SK-N-SH (cell line): ENCODE measurements around the gene ELAC2. TPM values are rescaled to one million over a fixed set of nuclear protein-coding genes. Genes with fewer than 3 reads are reported as not detected.

Source experiments
- CTCF ChIA-PET: fragments of 300-600, 350-600 bp; formaldehyde crosslinking; extraction: SDS; loops from one replicate; lab custom pipeline; 2021; lab: Yijun Ruan, JAX
- POLR2A ChIA-PET: fragments of 350-600 bp; sonication (Branson Sonifier 250); formaldehyde crosslinking; extraction: SDS; loops from one replicate; lab custom pipeline; 2020; ENCODE audit warnings: antibody characterized with exemption, inconsistent platforms; lab: Yijun Ruan, JAX
- DNase-seq: peaks from one replicate; pipeline ENCODE4 v3.0.0; 2012
- H2AFZ ChIP-seq: fragments of 200-600 bp; sonication (generic); 2 replicates; pipeline ENCODE4 v1.8.1; 2016; ENCODE audit warnings: antibody characterized with exemption, mild to moderate bottlenecking, low read depth
- H3F3A ChIP-seq: fragments of 200-600 bp; sonication (generic); replicated peaks from 2 replicates; pipeline ENCODE3; 2016; ENCODE audit warnings: antibody characterized with exemption, mild to moderate bottlenecking; ENCODE audit not compliant: insufficient read depth
- H3K27ac ChIP-seq, 2 experiments: fragments of 200-500 bp in 1 of 2; fragments of 200-600 bp in 1 of 2; sonication (Bioruptor generic) in 1 of 2; sonication (generic), shearing (Covaris generic) in 1 of 2; 2 replicates each; pipeline versions ENCODE4 v1.5.1 to v1.6.1; 2014 to 2016; ENCODE audit warnings: low read depth in 2 of 2, inconsistent platforms in 1 of 2, low read length in 1 of 2, mild to moderate bottlenecking in 1 of 2, mixed read lengths in 1 of 2
- H3K27me3 ChIP-seq: fragments of 200-600 bp; sonication (generic), shearing (Covaris generic); 2 replicates; pipeline ENCODE4 v1.6.1; 2016; ENCODE audit warnings: mixed run types; ENCODE audit not compliant: insufficient read depth
- H3K36me3 ChIP-seq, 2 experiments: fragments of 200-500 bp in 1 of 2; fragments of 200-600 bp in 1 of 2; sonication (Bioruptor generic) in 1 of 2; sonication (generic) in 1 of 2; replicated peaks in 1 of 2; 2 replicates each; pipeline versions ENCODE3 to v1.5.1; 2014 to 2016; ENCODE audit warnings: low read length in 1 of 2, mild to moderate bottlenecking in 1 of 2; ENCODE audit not compliant: insufficient read depth in 2 of 2, control insufficient read depth in 1 of 2
- H3K4me1 ChIP-seq, 2 experiments: fragments of 200-500 bp in 1 of 2; fragments of 200-600 bp in 1 of 2; sonication (Bioruptor generic) in 1 of 2; sonication (generic), shearing (Covaris generic) in 1 of 2; 2 replicates each; pipeline versions ENCODE4 v1.5.1 to v1.6.1; 2014 to 2016; ENCODE audit warnings: low read depth in 1 of 2, low read length in 1 of 2, mixed run types in 1 of 2; ENCODE audit not compliant: insufficient read depth in 2 of 2, control insufficient read depth in 1 of 2
- H3K4me2 ChIP-seq: fragments of 200-600 bp; sonication (generic), shearing (Covaris generic); 2 replicates; pipeline ENCODE4 v1.6.1; 2017; ENCODE audit warnings: mixed run types
- H3K4me3 ChIP-seq, 2 experiments: fragments of 200-500 bp in 1 of 2; fragments of 200-600 bp in 1 of 2; sonication (Bioruptor generic) in 1 of 2; sonication (generic), shearing (Covaris generic) in 1 of 2; 2 replicates each; pipeline versions ENCODE4 v1.5.1 to v1.8.1; 2014 to 2016; ENCODE audit warnings: low read depth in 2 of 2, inconsistent platforms in 1 of 2, low read length in 1 of 2, mild to moderate bottlenecking in 1 of 2, mixed read lengths in 1 of 2, moderate library complexity in 1 of 2
- H3K79me2 ChIP-seq: fragments of 200-600 bp; sonication (generic); 2 replicates; pipeline ENCODE4 v1.8.1; 2017; ENCODE audit warnings: mild to moderate bottlenecking; ENCODE audit not compliant: insufficient read depth
- H3K9ac ChIP-seq: fragments of 200-600 bp; sonication (generic); 2 replicates; pipeline ENCODE4 v1.6.1; 2017; ENCODE audit warnings: mixed run types
- H3K9me2 ChIP-seq: fragments of 200-600 bp; sonication (generic); 2 replicates; pipeline ENCODE4 v1.6.1; 2017; ENCODE audit warnings: mixed run types
- H3K9me3 ChIP-seq: fragments of 200-600 bp; sonication (generic); 2 replicates; pipeline ENCODE4 v1.6.1; 2017; ENCODE audit warnings: mixed run types, mild to moderate bottlenecking, moderate library complexity
- H4K20me1 ChIP-seq: fragments of 200-600 bp; sonication (generic); 2 replicates; pipeline ENCODE4 v1.6.1; 2017; ENCODE audit warnings: mild to moderate bottlenecking, mixed run types; ENCODE audit not compliant: insufficient read depth
- CHD2 ChIP-seq: fragments of 150-350 bp; IDR thresholded peaks from 2 replicates; pipeline ENCODE4 v1.6.1; 2018; ENCODE audit warnings: low read length; ENCODE audit not compliant: partially characterized antibody
- ELF1 ChIP-seq: IDR thresholded peaks from 2 replicates; pipeline ENCODE4 v1.4.0; 2012
- EZH2phosphoT487 ChIP-seq: fragments of 200-600 bp; sonication (generic); IDR thresholded peaks from 2 replicates; pipeline ENCODE4 v1.6.1; 2017; ENCODE audit warnings: low read depth, mixed run types, mild to moderate bottlenecking, antibody characterized with exemption, moderate library complexity, borderline replicate concordance
- FOSL2 ChIP-seq: IDR thresholded peaks from 2 replicates; pipeline ENCODE4 v1.4.0; 2012; ENCODE audit warnings: low read depth, mild to moderate bottlenecking, moderate library complexity, borderline replicate concordance
- FOXJ3 ChIP-seq: sonication (generic); formaldehyde crosslinking; IDR thresholded peaks from 2 replicates; pipeline ENCODE4 v1.5.1; 2020; ENCODE audit warnings: mild to moderate bottlenecking, missing genetic modification reagents
- FOXM1 ChIP-seq: IDR thresholded peaks from 2 replicates; pipeline ENCODE4 v1.4.0; 2012; ENCODE audit warnings: low read depth, mild to moderate bottlenecking
- GABPA ChIP-seq: IDR thresholded peaks from 2 replicates; pipeline ENCODE4 v1.4.0; 2012; ENCODE audit warnings: low read depth, mild to moderate bottlenecking
- GATA2 ChIP-seq: sonication (generic); formaldehyde crosslinking; IDR thresholded peaks from 2 replicates; pipeline ENCODE4 v1.5.0; 2020; ENCODE audit warnings: mild to moderate bottlenecking, missing genetic modification reagents
- MEF2A ChIP-seq: IDR thresholded peaks from 2 replicates; pipeline ENCODE4 v1.4.0; 2012; ENCODE audit warnings: low read depth, borderline replicate concordance
- MXI1 ChIP-seq: IDR thresholded peaks from 2 replicates; pipeline ENCODE4 v1.6.1; 2012; ENCODE audit warnings: mild to moderate bottlenecking, low read depth, low read length, improper control_type of control experiment
- POLR2AphosphoS5 ChIP-seq: IDR thresholded peaks from 2 replicates; pipeline ENCODE4 v1.6.1; 2012; ENCODE audit warnings: low read depth, low read length
- RAD21 ChIP-seq: IDR thresholded peaks from 2 replicates; pipeline ENCODE4 v1.6.1; 2012; ENCODE audit warnings: mild to moderate bottlenecking, low read length
- RCOR1 ChIP-seq: fragments of 150-350 bp; IDR thresholded peaks from 2 replicates; pipeline ENCODE4 v1.6.1; 2017; ENCODE audit warnings: antibody characterized with exemption, low read length
- REST ChIP-seq: IDR thresholded peaks from 2 replicates; pipeline ENCODE4 v1.6.1; 2012; ENCODE audit warnings: mild to moderate bottlenecking, low read depth, low read length, moderate library complexity
- RXRA ChIP-seq: IDR thresholded peaks from 2 replicates; pipeline ENCODE4 v1.4.0; 2012; ENCODE audit warnings: low read depth, mild to moderate bottlenecking, borderline replicate concordance
- TAF1 ChIP-seq: IDR thresholded peaks from 2 replicates; pipeline ENCODE4 v1.6.1; 2012; ENCODE audit warnings: low read depth, mild to moderate bottlenecking, low read length, moderate library complexity, borderline replicate concordance
- TCF12 ChIP-seq: IDR thresholded peaks from 2 replicates; pipeline ENCODE4 v1.4.0; 2012
- TEAD4 ChIP-seq: IDR thresholded peaks from 2 replicates; pipeline ENCODE4 v1.4.0; 2012; ENCODE audit warnings: mild to moderate bottlenecking, borderline replicate concordance; ENCODE audit not compliant: insufficient read depth
- YY1 ChIP-seq: IDR thresholded peaks from 2 replicates; pipeline ENCODE4 v1.4.0; 2012; ENCODE audit warnings: low read depth, mild to moderate bottlenecking
- WGBS: methylation state at CpG from one replicate; pipeline ENCODE4 v1.1.6; 2017; ENCODE audit warnings: low lambda C conversion rate; 5-methylcytosine and 5-hydroxymethylcytosine counted together
- polyA plus RNA-seq, 3 experiments: library from polyadenylated mRNA; depleted of rRNA; stranded (reverse); fragments of >200 nt; gene quantifications; 2 replicates each; pipeline ENCODE4 v1.2.3, GENCODE V29; 2012
- TF ChIP-seq, protein P1 (sequence below): fragments of 200-600 bp; sonication (generic); IDR thresholded peaks from 2 replicates; pipeline ENCODE4 v1.6.1; 2017; ENCODE audit warnings: antibody characterized with exemption, mild to moderate bottlenecking, moderate library complexity
- TF ChIP-seq, protein P2 (sequence below): IDR thresholded peaks from 2 replicates; pipeline ENCODE4; 2012

ELAC2 gene
- polyA plus RNA-seq, 1 of the 3 experiments (the other 2 are of a cell fraction), result 77.6 TPM

- H4K20me1 ChIP-seq, result no peaks in the 10 kb centered on the region
- H3K4me2 ChIP-seq, result no peak overlapping the region
- CTCF ChIA-PET, result interaction anchor here (1.0 to 6.4 kb wide), 2 partner anchors 17 to 31 kb away, joined by 3 to 37 read pairs; partner anchors contain the start of gene ELAC2
- no peak overlapping the region for H3K4me3 ChIP-seq
- DNase-seq, result peak; percentile 42
- H3K4me1 ChIP-seq, result peaks cover 0 to 10% of the 10 kb centered on the region in 2 experiments; a peak in 1 of 4 replicates
- peaks cover 0 to 15% of the 10 kb centered on the region in 2 experiments for H3K36me3 ChIP-seq
- H3K9me3 ChIP-seq, result no peaks in the 10 kb centered on the region
- WGBS, result 28% methylated on average over 12 of the region's 12 CpGs
- H2AFZ ChIP-seq, result no peak overlapping the region
- peaks cover 3% of the 10 kb centered on the region; the same call in 1 of the 2 replicates for H3K27me3 ChIP-seq
- no peaks in the 10 kb centered on the region for H3F3A ChIP-seq
- H3K27ac ChIP-seq, result no peak overlapping the region
- H3K9me2 ChIP-seq, result no peaks in the 10 kb centered on the region
- no peak overlapping the region for H3K9ac ChIP-seq
- POLR2A ChIA-PET, result interaction anchor here (0.6 to 1.6 kb wide), 3 partner anchors 11 to 385 kb away, joined by 3 to 6 read pairs (median 4); no protein-coding TSS in a partner anchor
- no peaks in the 10 kb centered on the region for H3K79me2 ChIP-seq
- no peak for TF ChIP-seq FOSL2
- TF ChIP-seq YY1, result no peak
- no peak for TF ChIP-seq MEF2A
- TF ChIP-seq ELF1, result no peak
- no peak for TF ChIP-seq FOXJ3 (CRISPR knock-in tag)
- no peak for TF ChIP-seq CHD2
- TF ChIP-seq, protein P1, sequence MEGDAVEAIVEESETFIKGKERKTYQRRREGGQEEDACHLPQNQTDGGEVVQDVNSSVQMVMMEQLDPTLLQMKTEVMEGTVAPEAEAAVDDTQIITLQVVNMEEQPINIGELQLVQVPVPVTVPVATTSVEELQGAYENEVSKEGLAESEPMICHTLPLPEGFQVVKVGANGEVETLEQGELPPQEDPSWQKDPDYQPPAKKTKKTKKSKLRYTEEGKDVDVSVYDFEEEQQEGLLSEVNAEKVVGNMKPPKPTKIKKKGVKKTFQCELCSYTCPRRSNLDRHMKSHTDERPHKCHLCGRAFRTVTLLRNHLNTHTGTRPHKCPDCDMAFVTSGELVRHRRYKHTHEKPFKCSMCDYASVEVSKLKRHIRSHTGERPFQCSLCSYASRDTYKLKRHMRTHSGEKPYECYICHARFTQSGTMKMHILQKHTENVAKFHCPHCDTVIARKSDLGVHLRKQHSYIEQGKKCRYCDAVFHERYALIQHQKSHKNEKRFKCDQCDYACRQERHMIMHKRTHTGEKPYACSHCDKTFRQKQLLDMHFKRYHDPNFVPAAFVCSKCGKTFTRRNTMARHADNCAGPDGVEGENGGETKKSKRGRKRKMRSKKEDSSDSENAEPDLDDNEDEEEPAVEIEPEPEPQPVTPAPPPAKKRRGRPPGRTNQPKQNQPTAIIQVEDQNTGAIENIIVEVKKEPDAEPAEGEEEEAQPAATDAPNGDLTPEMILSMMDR, result no peak
- no peak for TF ChIP-seq RCOR1
- no peak for TF ChIP-seq RXRA
- no peak for TF ChIP-seq GATA2 (CRISPR knock-in tag)
- no peak for TF ChIP-seq FOXM1
- TF ChIP-seq RAD21, result no peak
Measured at GRCh38 chr17:12987120-12987519, 30.7 kb downstream of the ELAC2 start.

DNA sequence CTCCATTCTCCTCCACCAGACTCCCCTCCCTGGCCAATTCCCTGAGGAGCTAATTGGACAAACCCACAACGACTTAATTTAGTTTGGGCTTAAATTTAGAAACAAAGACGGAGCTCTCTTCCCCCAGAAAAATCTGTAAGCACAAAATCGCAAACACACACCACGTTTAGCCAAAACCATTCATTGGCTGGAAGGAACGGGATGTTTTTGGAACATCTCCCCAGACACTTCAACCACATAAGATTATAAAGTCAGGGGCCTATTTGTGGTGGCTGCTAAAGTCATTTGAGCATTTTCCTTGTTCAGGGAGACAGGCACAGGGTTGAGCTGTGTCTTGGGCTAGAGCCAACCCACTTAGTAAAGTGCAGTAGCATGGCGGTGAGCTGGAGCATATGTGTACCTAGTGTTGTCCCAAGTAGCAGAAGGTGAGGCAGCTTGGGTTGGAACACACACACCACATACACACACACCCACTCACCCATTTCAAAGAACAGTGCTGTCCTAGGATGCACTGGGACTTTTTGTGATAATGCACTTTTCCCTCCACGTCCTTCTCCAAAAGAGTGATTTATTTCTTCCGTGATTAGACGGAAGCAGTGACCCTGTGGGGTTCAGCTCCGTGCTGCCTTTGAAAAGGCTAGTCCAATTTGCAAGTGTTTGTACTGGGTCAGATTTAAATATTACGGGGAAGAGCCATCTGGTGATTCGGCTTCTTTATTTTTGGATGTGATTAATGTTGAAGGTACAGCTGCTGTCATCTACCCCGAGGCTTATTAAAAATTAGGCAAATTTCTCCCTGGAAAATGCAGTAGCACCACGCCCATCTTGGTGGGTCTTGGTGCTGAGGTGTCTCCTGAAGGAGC is 32.2 kb downstream of the ELAC2 start:
- Histone ChIP-seq H3K9ac (no peak overlapping the region), H3F3A (no peaks in the 10 kb centered on the region), H3K4me1 (peaks cover 0 to 10% of the 10 kb centered on the region in 2 experiments; a peak in 1 of 4 replicates), H3K36me3 (peaks cover 0 to 3% of the 10 kb centered on the region in 2 experiments), H3K4me3 (no peak overlapping the region), H3K4me2 (no peak overlapping the region), H4K20me1 (no peaks in the 10 kb centered on the region), H3K9me2 (no peaks in the 10 kb centered on the region), H3K27me3 (peaks cover 11% of the 10 kb centered on the region; the same call in 1 of the 2 replicates), H3K9me3 (no peaks in the 10 kb centered on the region), H3K79me2 (no peaks in the 10 kb centered on the region), H3K27ac (no peak overlapping the region), H2AFZ (no peak overlapping the region)
- no peak for DNase-seq
- ChIA-PET CTCF (interaction anchor here (0.6 to 2.5 kb wide), 3 partner anchors 17 to 482 kb away, joined by 3 to 8 read pairs (median 3); no protein-coding TSS in a partner anchor), POLR2A (interaction anchor here (1.6 kb wide), 1 partner anchor 12 kb away, joined by 6 read pairs; no protein-coding TSS in a partner anchor)
- WGBS, result 47% methylated on average over 13 of the region's 14 CpGs
- TF ChIP-seq TAF1 (no peak), ELF1 (no peak), MEF2A (no peak), GABPA (no peak), POLR2AphosphoS5 (no peak), GATA2 (CRISPR knock-in tag) (no peak), EZH2phosphoT487 (no peak), REST (no peak), MXI1 (no peak), TCF12 (no peak), YY1 (no peak), TEAD4 (no peak), RAD21 (no peak)
- TF ChIP-seq, protein P2, sequence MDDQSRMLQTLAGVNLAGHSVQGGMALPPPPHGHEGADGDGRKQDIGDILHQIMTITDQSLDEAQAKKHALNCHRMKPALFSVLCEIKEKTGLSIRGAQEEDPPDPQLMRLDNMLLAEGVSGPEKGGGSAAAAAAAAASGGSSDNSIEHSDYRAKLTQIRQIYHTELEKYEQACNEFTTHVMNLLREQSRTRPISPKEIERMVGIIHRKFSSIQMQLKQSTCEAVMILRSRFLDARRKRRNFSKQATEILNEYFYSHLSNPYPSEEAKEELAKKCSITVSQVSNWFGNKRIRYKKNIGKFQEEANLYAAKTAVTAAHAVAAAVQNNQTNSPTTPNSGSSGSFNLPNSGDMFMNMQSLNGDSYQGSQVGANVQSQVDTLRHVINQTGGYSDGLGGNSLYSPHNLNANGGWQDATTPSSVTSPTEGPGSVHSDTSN, result no peak
